ENCODE measurements around the gene MMP20.

MMP20 gene

DNA sequence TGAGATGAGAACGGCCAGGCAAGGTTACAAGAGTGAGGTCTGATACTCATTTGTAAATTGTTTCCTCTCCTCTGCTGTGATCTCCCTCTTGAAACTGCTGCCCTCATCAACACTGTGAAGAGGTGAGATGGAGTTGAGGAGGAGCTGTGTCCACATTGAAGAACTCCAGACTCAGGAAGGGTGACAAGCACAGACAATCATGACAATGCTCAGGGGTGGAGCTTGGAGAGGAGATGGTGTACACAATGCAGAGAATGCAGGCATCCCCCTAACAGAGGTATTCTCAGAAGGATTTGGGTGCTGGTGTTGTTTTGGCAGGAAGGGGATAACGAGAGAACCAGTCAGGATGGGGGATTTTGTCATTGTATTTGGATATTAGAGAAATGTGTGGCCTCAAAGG is 73.1 kb downstream of the MMP20 start:
- no peak for DNase-seq (ENCODE audit: low read depth)
- H3K4me3 ChIP-seq (ENCODE audit: low read depth, low read length), result no peak overlapping the region
- TF ChIP-seq MYC (IDR thresholded peaks at IDR 0.05; ENCODE audit: low read depth, low read length), result no peak
- TF ChIP-seq, protein P1, sequence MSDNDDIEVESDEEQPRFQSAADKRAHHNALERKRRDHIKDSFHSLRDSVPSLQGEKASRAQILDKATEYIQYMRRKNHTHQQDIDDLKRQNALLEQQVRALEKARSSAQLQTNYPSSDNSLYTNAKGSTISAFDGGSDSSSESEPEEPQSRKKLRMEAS (IDR thresholded peaks at IDR 0.05; ENCODE audit: low read depth, low read length), result no peak
- TF ChIP-seq POLR2A (IDR thresholded peaks at IDR 0.05; ENCODE audit: extremely low read depth, insufficient read length), result no peak
- TF ChIP-seq, protein P2, sequence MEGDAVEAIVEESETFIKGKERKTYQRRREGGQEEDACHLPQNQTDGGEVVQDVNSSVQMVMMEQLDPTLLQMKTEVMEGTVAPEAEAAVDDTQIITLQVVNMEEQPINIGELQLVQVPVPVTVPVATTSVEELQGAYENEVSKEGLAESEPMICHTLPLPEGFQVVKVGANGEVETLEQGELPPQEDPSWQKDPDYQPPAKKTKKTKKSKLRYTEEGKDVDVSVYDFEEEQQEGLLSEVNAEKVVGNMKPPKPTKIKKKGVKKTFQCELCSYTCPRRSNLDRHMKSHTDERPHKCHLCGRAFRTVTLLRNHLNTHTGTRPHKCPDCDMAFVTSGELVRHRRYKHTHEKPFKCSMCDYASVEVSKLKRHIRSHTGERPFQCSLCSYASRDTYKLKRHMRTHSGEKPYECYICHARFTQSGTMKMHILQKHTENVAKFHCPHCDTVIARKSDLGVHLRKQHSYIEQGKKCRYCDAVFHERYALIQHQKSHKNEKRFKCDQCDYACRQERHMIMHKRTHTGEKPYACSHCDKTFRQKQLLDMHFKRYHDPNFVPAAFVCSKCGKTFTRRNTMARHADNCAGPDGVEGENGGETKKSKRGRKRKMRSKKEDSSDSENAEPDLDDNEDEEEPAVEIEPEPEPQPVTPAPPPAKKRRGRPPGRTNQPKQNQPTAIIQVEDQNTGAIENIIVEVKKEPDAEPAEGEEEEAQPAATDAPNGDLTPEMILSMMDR (IDR thresholded peaks at IDR 0.05; ENCODE audit: low read depth, low read length), result no peak

DNA sequence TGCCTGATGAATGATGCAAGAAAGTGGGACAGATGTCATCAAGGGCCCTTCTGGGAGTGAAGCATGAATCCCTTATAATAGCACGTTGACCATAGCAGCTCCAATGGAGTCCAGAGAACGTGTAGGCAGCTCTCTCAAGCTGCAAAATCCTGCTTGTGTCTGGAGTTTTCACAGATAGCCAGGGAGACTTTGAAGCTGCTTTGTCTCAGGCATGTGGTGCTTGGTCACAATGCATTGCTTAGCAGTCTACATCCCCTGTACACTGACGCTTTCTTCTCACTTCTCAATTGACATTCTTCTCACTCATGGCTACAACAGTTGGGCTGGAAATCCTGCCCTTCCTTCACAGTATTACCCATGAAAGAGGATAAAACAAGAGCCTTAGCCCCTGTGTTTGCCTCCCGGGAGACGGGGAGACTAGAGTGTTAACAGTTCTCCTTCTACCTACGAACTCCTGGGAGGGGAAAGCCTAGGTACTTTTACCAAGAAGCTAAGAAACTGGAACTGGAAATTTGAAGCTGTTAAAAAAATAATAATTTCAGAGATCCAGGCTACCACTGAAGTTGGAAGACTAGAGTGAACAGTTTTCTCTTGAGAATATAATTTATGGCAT is 73.9 kb downstream of the MMP20 start:
- DNase-seq (ENCODE audit: low read depth), result no peak
- TF ChIP-seq, protein P2 (IDR thresholded peaks at IDR 0.05; ENCODE audit: low read depth, low read length), result no peak
- TF ChIP-seq POLR2A (IDR thresholded peaks at IDR 0.05; ENCODE audit: extremely low read depth, insufficient read length) (no peak), MYC (IDR thresholded peaks at IDR 0.05; ENCODE audit: low read depth, low read length) (no peak)
- TF ChIP-seq, protein P1 (IDR thresholded peaks at IDR 0.05; ENCODE audit: low read depth, low read length), result no peak
- H3K4me3 ChIP-seq (ENCODE audit: low read depth, low read length), result no peak overlapping the region

DNA sequence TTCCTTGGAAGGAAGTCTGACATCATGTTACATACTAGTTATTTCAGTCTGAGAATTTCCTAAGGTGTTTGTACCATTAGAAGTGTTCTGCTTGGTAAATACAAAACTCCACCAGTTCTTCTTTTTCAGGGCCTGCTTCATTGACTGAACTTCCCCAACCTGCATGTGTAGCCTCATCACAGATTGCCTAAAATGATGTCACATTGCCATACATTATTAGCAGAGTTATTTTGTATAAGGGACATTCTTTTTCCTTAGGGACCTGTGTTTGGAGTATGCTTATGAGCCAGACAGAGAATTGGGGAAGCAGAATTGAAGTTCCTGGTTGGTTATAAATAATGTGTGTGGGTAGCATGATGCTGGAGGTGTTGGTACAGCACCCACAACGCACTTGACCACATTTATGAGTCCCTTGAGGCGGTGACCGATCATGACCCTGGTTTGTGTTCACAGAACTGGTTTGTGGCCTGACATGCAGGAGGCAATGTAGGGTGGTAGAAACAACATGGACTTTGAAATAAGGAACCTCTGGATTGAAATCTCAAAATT is 78.1 kb downstream of the MMP20 start:
- DNase-seq (ENCODE audit: low read depth), result peak; percentile 98
- TF ChIP-seq MYC (IDR thresholded peaks at IDR 0.05; ENCODE audit: low read depth, low read length) (peak; percentile 85; the same call in 1 of the 2 replicates), POLR2A (IDR thresholded peaks at IDR 0.05; ENCODE audit: extremely low read depth, insufficient read length) (no peak)
- TF ChIP-seq, protein P2 (IDR thresholded peaks at IDR 0.05; ENCODE audit: low read depth, low read length), result no peak
- TF ChIP-seq, protein P1 (IDR thresholded peaks at IDR 0.05; ENCODE audit: low read depth, low read length), result peak; percentile 69
- no peak overlapping the region for H3K4me3 ChIP-seq (ENCODE audit: low read depth, low read length)

DNA sequence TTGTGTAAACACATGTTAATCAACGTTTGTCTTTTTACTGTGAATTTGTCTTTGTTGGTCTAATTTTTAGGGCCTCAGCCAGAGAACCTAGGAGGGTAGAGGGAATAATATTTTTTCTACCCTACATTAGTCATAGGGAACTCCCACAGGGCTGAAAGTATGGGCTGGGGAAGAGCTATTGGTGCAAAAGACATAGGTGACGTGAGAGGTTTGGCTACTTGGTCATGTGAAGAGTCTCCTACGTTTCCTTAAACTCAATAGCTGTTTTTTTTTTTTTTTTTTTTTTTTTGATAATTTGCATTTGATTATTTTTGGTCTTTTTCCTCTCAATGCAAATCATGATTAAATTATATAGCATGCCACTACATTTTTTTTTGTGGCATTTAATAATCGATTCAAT is 78.7 kb downstream of the MMP20 start:
- TF ChIP-seq, protein P1 (IDR thresholded peaks at IDR 0.05; ENCODE audit: low read depth, low read length), result no peak
- TF ChIP-seq, protein P2 (IDR thresholded peaks at IDR 0.05; ENCODE audit: low read depth, low read length), result no peak
- TF ChIP-seq POLR2A (IDR thresholded peaks at IDR 0.05; ENCODE audit: extremely low read depth, insufficient read length) (no peak), MYC (IDR thresholded peaks at IDR 0.05; ENCODE audit: low read depth, low read length) (no peak)
- DNase-seq (ENCODE audit: low read depth), result peak; percentile 38
- H3K4me3 ChIP-seq (ENCODE audit: low read depth, low read length), result no peak overlapping the region

DNA sequence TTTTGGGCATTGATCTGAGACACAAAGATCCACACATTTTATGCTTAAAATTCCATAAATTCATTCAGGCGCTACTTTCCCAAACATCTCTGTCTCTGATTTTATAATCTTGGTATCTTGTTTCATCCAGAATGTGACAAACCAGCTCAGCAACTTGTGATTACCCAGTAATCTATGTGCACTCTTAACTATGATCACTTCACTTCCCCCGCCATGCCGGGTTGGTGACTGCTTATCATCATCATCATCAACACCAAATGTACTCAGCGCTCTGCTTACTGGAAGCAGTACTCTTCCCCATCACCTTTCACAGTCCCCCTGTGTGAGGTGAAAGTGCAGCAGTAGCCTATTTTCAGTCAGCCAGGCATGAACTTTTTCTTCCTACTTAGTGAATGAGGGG is 79.4 kb downstream of the MMP20 start:
- no peak overlapping the region for H3K4me3 ChIP-seq (ENCODE audit: low read depth, low read length)
- TF ChIP-seq, protein P1 (IDR thresholded peaks at IDR 0.05; ENCODE audit: low read depth, low read length), result no peak
- no peak for TF ChIP-seq POLR2A (IDR thresholded peaks at IDR 0.05; ENCODE audit: extremely low read depth, insufficient read length)
- TF ChIP-seq, protein P2 (IDR thresholded peaks at IDR 0.05; ENCODE audit: low read depth, low read length), result no peak
- DNase-seq (ENCODE audit: low read depth), result no peak

Data from NB4 (cell line).